Tongue (tissue), 3 donors: ENCODE data around the gene PPP1CA. TPM values are rescaled to one million over a fixed set of nuclear protein-coding genes. Genes with fewer than 3 reads are reported as not detected.
A peak's percentile ranks its signal among the peaks of the same experiment; 100 is the strongest.

ENCODE experiments used
- DNase-seq: peaks from one replicate; pipeline ENCODE4 v3.0.0-alpha.2; 2015
- small RNA-seq: library from RNA; depleted of rRNA; stranded (forward); fragments of <200 nt; gene quantifications from one replicate; pipeline ENCODE3, GENCODE V24; 2014; ENCODE audit warnings: low replicate concordance
- total RNA-seq: library from RNA; depleted of rRNA; stranded (reverse); fragments of >200 nt; gene quantifications from one replicate; pipeline ENCODE4 v1.2.3, GENCODE V29; 2014

The PPP1CA gene
- total RNA-seq, 1 donor from 2014 or later = 121 TPM

DNA sequence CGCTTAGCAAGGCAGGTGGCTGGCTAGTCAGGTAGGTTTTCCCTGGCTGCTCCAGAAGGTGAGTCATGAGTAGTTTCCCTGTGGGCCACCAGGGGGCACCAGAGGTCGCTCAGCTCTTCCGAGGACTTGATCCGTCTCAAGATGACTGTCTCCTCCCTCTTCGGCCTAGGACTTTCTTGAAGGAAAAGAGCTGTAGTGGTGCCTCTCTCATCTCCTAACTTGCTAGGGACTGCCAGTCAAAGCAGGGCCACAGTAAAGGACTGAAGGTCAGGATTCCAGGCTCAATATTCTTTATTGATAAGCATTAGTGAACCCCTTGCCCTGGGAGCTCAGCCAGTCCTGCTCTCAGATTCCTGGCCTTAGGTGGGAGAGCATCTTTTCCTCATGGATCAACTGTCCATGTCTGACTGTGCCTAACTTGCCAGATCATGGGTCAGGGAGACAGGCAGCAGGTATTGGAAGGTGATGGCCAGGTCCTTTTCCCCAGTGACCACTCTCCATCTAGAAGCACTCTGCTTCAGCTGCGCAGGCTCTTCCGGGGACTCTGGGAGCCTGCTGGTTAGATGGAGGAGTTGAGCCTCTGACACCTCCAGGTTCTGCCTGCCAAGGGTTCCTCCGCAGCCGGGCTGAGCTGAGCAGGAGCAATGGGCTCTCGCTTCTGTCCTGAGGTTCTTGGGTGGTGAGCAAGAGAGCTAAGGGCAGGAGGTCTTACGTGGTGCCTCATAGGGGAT, 50.2 kb downstream of the PPP1CA start:
- DNase-seq = peak; percentile 90

DNA sequence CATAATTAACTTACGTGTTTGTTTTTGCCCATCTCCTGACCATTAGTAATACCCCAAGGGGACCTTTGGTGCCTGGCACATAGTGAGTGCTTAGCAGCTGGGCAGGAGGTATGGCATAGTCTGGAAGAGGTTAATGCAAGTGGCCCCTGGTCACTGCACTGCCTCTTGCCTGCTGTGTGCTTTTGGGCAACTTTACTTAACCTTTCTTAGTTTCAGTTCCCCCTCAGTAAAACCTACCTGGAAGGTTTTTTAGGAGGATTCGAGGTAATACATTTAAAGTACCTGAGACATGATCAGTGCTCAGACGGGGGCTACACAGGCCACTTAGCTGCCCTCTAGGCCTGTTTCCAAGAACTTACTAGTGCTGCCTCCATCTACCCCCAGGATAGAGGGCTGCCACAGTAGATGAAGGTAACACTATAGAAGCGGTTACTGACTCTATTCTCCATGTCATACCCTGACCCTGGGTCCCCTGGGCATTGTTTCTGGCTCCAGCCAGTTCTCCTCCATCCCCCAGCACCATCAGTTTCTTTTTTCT, 51.7 kb downstream of the PPP1CA start:
- no peak for DNase-seq

DNA sequence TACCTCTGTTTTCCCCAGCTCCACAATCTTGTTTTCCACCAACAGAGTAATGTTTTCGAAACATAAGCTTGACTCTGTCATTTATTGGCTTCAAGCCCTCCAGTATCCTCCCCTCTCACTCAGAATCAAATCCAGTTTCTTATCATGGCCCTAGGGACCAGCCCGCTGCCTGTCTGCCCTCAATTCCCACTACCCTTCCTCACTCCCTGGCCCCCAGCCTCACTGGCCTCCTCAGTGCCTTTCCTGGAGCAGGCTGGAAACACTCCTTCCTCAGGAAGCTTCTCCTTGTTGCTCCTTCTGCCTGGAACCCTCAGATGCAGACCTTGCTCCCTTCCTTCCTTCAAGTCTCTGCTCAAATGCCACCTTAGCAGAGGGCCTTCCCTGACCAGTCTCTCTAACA, 52.2 kb downstream of the PPP1CA start:
- no peak for DNase-seq

DNA sequence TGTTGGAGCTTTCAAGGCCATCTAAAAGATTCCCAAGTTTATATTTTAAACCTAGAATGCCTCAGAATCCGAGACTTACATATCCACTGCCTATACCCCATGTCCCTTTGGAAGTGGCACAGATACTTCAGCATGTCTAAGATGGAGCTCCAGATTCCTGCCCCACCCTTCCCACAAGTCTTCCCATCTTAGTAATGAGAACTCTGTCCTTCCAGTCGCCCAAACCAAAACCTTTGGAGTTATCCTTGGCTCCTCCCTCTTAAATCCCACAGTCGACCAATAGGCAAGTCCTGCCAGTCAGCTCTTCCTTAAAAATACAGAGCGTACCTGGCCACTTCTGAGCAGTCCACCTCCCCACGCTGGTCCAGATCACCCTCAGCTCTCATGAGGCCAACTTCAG, 52.6 kb downstream of the PPP1CA start:
- DNase-seq = no peak

Small RNAs within 50 kb of the gene (small RNA-seq; reads per million reads assigned to genes)
- gene RN7SKP239 (not detected), gene RNU6-1238P (not detected)

Other genes starting within 250 kb of the PPP1CA start
- 47.8 TPM for gene GRK2, start 135.4 kb downstream of the PPP1CA start, total RNA-seq
- gene ANKRD13D, start 112.6 kb downstream of the PPP1CA start, total RNA-seq = 36.9 TPM
- gene SSH3, start 98.3 kb downstream of the PPP1CA start, total RNA-seq = 35.6 TPM
- gene POLD4, start 48.3 kb downstream of the PPP1CA start, total RNA-seq = 20.1 TPM
- gene CLCF1, start 28.3 kb downstream of the PPP1CA start, total RNA-seq = 5.3 TPM
- 13.3 TPM for gene RAD9A, start 9.9 kb downstream of the PPP1CA start, total RNA-seq
- gene TBC1D10C, start 2.2 kb upstream of the PPP1CA start, total RNA-seq = 1.0 TPM
- gene CARNS1, start 13.8 kb upstream of the PPP1CA start, total RNA-seq = 39.0 TPM
- 65.2 TPM for gene RPS6KB2, start 26.6 kb upstream of the PPP1CA start, total RNA-seq
- 1.2 TPM for gene PTPRCAP, start 35.8 kb upstream of the PPP1CA start, total RNA-seq
- 45.0 TPM for gene CORO1B, start 41.6 kb upstream of the PPP1CA start, total RNA-seq
- not detected for gene GPR152, start 50.9 kb upstream of the PPP1CA start, total RNA-seq
- 1.1 TPM for gene CABP4, start 53.5 kb upstream of the PPP1CA start, total RNA-seq
- 83.5 TPM for gene TMEM134, start 67.4 kb upstream of the PPP1CA start, total RNA-seq
- gene AIP, start 81.2 kb upstream of the PPP1CA start, total RNA-seq = 42.2 TPM
- gene PITPNM1, start 103.5 kb upstream of the PPP1CA start, total RNA-seq = 17.1 TPM
- gene CDK2AP2, start 106.3 kb upstream of the PPP1CA start, total RNA-seq = 10.3 TPM
- gene CABP2, start 121.6 kb upstream of the PPP1CA start, total RNA-seq = not detected
- gene GSTP1, start 182.0 kb upstream of the PPP1CA start, total RNA-seq = 431 TPM
- gene NDUFV1, start 205.1 kb upstream of the PPP1CA start, total RNA-seq = 273 TPM
- gene NUDT8, start 228.1 kb upstream of the PPP1CA start, total RNA-seq = 4.9 TPM
- not detected for gene TBX10, start 237.9 kb upstream of the PPP1CA start, total RNA-seq
- gene ACY3, start 248.9 kb upstream of the PPP1CA start, total RNA-seq = not detected